ENCODE results near the gene OOSP3. TPM values are rescaled to one million over a fixed set of nuclear protein-coding genes. Genes with fewer than 3 reads are reported as not detected.

The OOSP3 gene, protein sequence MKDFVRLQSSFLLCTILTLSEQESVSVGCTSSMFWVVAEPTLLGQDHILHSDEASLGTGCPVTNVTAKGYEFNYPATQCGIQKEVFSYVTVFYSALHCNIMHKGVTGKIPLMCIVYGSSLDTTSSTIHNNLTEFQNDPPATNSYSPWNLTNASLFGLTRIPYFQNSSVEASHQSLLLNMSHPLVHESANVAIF
- total RNA-seq = not detected

DNA sequence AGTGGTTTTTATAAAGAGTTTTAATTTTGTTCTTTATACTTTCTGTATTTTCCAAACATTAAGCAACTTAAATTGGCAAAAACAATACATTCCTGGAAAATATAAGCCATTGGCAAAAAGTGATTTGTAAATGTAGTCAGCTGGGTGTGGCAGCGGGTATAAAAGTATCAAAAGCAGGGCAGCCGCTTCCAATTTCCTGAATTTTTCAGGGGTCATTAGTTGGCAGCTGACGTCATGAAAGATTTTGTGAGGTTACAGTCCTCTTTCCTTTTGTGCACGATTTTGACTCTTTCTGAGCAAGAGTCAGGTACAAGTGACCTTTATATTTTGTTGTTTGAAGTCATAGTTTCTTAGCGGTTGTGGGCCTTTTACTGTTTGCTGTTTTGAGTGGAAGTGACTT lies at the start of gene OOSP3:
Gene OOSP3, plus strand, starts transcription at position 208 of the 400 bp plus-strand sequence. Its CDS starts 27 bp downstream, at position 235.
- Histone ChIP-seq H3K4me3 (no peak within 1 kb of the TSS), H3K27ac (replicated peaks in 1 of 4) (no peak within 1 kb of the TSS), H3K9me3 (no peaks in the 10 kb centered on the region), H3K36me3 (no peaks in the 10 kb centered on the region), H3K27me3 (no peaks in the 10 kb centered on the region), H3K4me1 (no peaks in the 10 kb centered on the region)
- TF ChIP-seq POLR2AphosphoS5 (IDR thresholded peaks at IDR 0.05) (no peak), EP300 (IDR thresholded peaks at IDR 0.05) (no peak), POLR2A (IDR thresholded peaks at IDR 0.05; ENCODE audit: low read depth) (no peak), CTCF (IDR thresholded peaks at IDR 0.05) (no peak)
- intact Hi-C loops (cut with DNase I) = no loop called here
- no peak for DNase-seq (ENCODE audit: extremely low spot score)
- WGBS = 71% methylated on average over 5 of the region's 5 CpGs

DNA sequence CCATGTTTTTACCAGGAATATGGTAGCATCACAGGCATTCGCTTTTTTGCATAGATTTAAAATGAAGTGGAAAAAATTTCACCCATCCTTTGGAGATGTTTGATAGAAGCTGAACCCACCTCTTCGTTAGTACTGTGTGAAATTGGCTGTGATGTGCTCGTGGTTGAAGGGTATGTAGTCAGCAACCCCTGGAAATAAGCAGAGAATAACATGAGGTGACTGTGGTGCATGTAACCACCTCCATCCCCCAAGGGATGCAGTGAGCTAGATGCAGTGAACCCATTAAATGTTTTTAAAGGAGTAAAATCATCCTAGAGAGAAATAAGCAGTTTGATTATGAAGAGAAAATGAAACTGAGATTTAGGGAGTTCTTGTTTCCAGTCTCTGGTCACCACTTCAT lies 49.2 kb upstream of the OOSP3 start:
- Histone ChIP-seq H3K4me1 (no peaks in the 10 kb centered on the region), H3K27ac (replicated peaks in 1 of 4) (no peak overlapping the region), H3K9me3 (no peaks in the 10 kb centered on the region), H3K27me3 (no peaks in the 10 kb centered on the region), H3K36me3 (no peaks in the 10 kb centered on the region), H3K4me3 (no peak overlapping the region)
- WGBS = 79% methylated on average over 3 of the region's 3 CpGs
- intact Hi-C loops (cut with DNase I) = loop anchor here (10.0 kb wide), 1 partner anchor 365 kb away; no protein-coding TSS in a partner anchor
- TF ChIP-seq EP300 (IDR thresholded peaks at IDR 0.05) = no peak
- TF ChIP-seq CTCF (IDR thresholded peaks at IDR 0.05) = no peak
- TF ChIP-seq POLR2AphosphoS5 (IDR thresholded peaks at IDR 0.05) = no peak
- no peak for TF ChIP-seq POLR2A (IDR thresholded peaks at IDR 0.05; ENCODE audit: low read depth)
- no peak for DNase-seq (ENCODE audit: extremely low spot score)

DNA sequence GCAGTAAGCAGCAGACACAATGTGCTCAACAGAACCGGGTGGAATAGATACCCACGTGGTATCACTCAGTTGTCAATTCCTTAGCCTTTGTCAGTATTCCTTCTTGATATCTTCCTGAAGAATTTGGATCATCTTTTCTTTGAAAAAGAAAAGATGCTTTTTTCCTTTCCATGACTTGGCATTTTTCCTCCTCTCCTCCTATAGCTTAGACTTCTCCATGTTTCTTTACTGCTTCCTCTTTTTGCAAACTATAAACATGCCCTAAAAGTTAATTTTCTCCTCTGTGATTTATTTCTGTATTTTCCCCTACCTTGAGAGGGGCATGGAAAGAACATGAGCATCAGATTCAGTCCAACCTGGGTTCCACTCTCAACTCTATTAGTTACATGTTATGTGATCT lies 45.0 kb upstream of the OOSP3 start:
- intact Hi-C loops (cut with DNase I) = no loop called here
- Histone ChIP-seq H3K27ac (replicated peaks in 1 of 4) (no peak overlapping the region), H3K36me3 (no peaks in the 10 kb centered on the region), H3K9me3 (no peaks in the 10 kb centered on the region), H3K4me1 (no peaks in the 10 kb centered on the region), H3K4me3 (no peak overlapping the region), H3K27me3 (no peaks in the 10 kb centered on the region)
- 68% methylated on average over 2 of the region's 2 CpGs for WGBS
- no peak for DNase-seq (ENCODE audit: extremely low spot score)
- TF ChIP-seq EP300 (IDR thresholded peaks at IDR 0.05) (no peak), POLR2A (IDR thresholded peaks at IDR 0.05; ENCODE audit: low read depth) (no peak), CTCF (IDR thresholded peaks at IDR 0.05) (no peak), POLR2AphosphoS5 (IDR thresholded peaks at IDR 0.05) (no peak)

GRCh38 chr11:59839615-59840014 lies 39.0 kb upstream of the OOSP3 start:
- intact Hi-C loops (cut with DNase I) = no loop called here
- TF ChIP-seq POLR2A (IDR thresholded peaks at IDR 0.05; ENCODE audit: low read depth) (no peak), CTCF (IDR thresholded peaks at IDR 0.05) (no peak), POLR2AphosphoS5 (IDR thresholded peaks at IDR 0.05) (no peak), EP300 (IDR thresholded peaks at IDR 0.05) (no peak)
- H3K27ac ChIP-seq (replicated peaks in 1 of 4) = no peak overlapping the region
- H3K4me1 ChIP-seq = peaks cover 0 to 10% (median 6%) of the 10 kb centered on the region in 4 donors
- no peaks in the 10 kb centered on the region for H3K9me3 ChIP-seq
- no peak for DNase-seq (ENCODE audit: extremely low spot score)
- H3K36me3 ChIP-seq = no peaks in the 10 kb centered on the region
- H3K4me3 ChIP-seq = no peak overlapping the region
- no peaks in the 10 kb centered on the region for H3K27me3 ChIP-seq

- Histone ChIP-seq H3K4me3 (no peak overlapping the region), H3K9me3 (no peaks in the 10 kb centered on the region), H3K27ac (replicated peaks in 1 of 4) (no peak overlapping the region), H3K36me3 (no peaks in the 10 kb centered on the region), H3K27me3 (no peaks in the 10 kb centered on the region), H3K4me1 (peaks cover 0 to 10% (median 6%) of the 10 kb centered on the region in 4 donors)
- TF ChIP-seq POLR2A (IDR thresholded peaks at IDR 0.05; ENCODE audit: low read depth) (no peak), EP300 (IDR thresholded peaks at IDR 0.05) (no peak), CTCF (IDR thresholded peaks at IDR 0.05) (no peak)
- DNase-seq (ENCODE audit: extremely low spot score) = no peak
- WGBS = 90% methylated on average over 2 of the region's 2 CpGs
- intact Hi-C loops (cut with DNase I) = no loop called here
Measured at GRCh38 chr11:59841514-59841913, 37.1 kb upstream of the OOSP3 start.

Measured in esophagus muscularis mucosa (tissue), 4 donors.